Right kidney (tissue), 9 donors: Measurements from ENCODE around the gene STATH.
"Not testable (repeated sequence)": the region's sequence is repeated elsewhere in the genome, so short reads cannot be mapped to it uniquely, and the experiment has no call there.

Source experiments
- DNase-seq: peaks from one replicate; pipeline ENCODE4 v3.0.0-alpha.2; 2016
- long read RNA-seq, 8 donors: transcript quantifications; one replicate each; lab custom pipeline, GENCODE V29; 2026

The STATH gene, protein sequence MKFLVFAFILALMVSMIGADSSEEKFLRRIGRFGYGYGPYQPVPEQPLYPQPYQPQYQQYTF
- long read RNA-seq, donor 1, result 0 reads
- long read RNA-seq, donor 2, result 0 reads
- long read RNA-seq, donor 3, result 0 reads
- long read RNA-seq, donor 4, result 0 reads
- long read RNA-seq, donor 5, result 0 reads
- long read RNA-seq, donor 6, partial matches to known transcripts, result 0 of 1 reads
- long read RNA-seq, donor 6, other reads (novel, unspliced or antisense), result 0 of 1 reads
- long read RNA-seq, donor 7, result 0 reads
- long read RNA-seq, donor 8, result 0 reads

DNA sequence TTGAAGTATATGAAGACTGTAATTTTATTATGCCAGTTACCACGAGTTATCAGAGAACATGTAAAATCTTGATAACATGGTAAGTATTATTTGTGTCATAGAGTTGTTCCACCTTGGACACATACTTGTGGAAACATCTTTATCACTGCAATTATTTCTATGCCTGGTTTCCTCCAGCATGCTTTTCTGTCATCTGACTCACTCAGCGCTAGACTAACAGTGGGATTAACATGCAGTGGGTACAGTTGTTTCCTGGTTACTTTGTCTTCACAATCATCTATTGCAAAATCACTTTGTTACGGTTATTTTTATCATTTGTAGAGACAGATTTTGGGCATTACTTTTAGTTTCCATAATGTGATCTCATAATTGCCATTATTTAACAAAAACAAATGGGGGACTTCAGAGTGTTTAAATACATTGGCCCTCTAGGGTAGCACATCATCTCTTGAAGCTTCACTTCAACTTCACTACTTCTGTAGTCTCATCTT is at the start of gene STATH:
TSS of gene STATH (plus strand) at position 441 of the 491 bp plus-strand sequence. CDS start 2,472 bp downstream, outside the sequence.
- DNase-seq, result no peak

DNA sequence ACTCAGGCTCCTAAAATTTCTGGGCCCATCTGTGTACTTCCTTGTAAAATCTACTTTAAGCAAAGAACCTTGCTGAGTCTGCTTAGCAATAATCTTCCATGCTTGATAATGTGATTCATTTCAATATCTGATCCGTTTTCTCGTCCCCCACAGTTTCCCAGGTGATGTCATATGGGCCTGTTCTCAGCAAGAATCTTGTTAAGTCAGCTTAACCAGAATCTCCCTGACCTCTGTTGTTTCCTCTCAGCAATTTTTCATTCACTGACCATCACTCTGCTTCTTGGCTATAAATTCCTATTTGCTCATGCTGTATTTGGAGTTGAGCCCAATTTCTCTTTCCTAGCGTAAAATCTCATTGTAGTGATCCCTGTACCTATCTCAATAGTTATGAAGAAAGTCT is 44.2 kb upstream of the STATH start:
- no peak for DNase-seq

DNA sequence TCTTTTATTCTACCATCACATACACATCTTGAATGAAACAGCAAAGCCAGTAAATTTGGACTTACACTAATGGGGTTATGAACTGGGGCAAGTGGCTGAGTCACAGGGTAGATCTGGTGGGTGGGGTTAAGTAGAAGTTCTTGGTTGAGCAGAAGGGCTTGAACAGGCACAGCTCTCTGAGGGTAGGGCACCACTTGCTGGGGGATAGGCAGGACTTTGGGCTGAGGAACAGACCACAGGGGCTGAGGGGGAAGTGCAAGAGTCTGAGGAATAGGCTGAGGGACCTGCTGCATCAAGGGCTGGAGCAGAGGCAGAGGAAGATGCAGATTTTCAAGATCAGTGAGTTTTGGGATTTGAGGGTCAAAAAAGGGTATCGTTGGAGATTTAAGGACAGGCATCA is 38.6 kb upstream of the STATH start:
- no peak for DNase-seq

DNA sequence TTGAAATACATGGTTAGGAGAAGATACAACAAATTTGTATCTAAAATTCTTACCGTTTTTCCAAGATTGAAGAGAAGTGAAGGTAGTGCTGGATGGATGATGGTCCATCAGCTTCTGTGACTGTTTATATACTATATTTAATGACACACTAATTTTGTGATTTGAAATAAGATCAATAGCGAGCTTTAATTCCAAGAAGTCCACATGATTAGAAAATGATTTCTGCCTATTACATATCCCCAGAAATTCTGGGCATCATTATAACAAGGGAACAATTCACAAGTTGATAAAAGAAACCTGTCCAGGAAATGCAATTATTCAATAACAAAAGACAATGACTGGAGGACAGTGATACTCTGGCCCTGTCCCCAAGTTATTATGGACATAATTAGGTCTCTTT is 30.1 kb upstream of the STATH start, which contains the start of gene CSN2:
TSS of gene CSN2 (minus strand) at position 101 of the 400 bp plus-strand sequence. CDS start 4,733 bp downstream, outside the sequence.
- DNase-seq, result no peak

DNA sequence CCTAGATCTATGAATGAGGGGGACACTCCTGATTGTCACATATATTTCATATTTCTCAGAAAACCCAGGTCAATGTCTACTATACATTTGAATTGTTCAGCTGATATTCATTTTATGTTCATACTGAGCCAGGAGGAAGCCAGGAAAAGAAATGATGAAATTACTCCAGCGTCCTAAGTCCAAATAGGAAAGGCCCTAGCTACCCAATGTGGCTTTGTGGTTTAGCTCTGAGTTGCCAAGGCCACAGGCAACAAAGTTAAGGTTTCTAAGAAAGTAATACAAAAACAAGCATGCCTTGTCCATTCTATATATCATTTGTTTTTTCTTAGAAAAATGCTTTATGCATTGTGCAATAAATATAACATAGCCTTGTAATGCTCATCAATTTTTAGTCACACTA is 25.7 kb upstream of the STATH start:
- no peak for DNase-seq

DNA sequence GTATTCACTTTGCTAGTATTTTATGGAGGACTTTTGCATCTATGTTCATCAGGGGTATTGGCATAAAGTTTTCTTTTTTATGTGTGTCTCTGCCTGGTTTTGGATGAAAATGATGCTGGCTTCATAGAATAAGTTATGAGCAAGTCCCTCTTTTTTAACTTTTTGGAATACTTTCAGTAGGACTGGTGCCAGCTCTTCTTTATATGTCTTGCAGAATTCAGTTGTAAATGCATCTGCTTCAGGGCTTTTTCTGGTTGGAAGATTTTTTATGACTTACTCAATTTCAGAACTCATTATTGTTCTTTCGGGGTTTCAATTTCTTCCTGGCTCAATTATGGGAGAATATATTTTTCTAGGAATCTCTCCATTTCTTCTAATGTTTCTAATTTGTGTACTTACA is 21.1 kb upstream of the STATH start:
- no peak for DNase-seq

DNA sequence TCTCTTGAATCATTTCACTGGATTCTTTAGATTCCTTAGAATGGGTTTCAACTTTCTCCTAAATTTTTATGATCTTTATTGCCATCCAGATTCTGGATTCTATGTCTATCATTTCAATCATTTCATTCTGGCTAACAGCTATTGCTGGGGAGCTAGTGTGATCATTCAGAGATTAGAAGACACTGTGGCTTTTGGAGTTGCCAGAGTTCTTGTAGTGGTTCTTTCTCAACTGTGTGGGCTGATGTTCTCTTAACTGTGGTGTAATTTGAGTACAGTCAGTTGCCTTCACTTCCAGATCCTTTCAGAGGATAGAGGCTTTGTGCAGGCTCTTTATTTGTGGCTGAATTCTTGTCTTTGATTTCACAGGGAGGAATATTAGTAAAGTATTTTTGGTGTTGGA is 18.2 kb upstream of the STATH start:
- no peak for DNase-seq

DNA sequence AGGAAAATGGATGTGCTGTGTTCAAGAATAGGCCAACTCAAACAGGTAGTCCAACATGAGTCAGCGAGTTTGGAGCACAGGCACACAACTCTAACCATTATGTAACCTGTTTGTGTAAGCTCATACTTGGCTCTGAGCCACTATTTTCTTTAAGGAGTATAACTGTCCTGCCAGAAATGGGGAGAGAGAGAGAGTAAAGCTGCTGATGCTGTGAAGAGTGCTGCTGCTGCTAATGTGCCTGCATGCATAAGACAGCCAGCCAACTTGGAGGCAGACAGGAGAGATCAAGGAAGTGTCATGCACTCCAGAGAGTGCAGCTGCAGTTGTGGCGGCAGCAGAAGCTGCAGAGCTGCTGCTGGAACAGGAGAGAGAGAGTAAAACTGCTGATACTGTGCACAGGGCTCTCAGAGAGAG is 11.7 kb upstream of the STATH start:
- DNase-seq, result peak; percentile 8

DNA sequence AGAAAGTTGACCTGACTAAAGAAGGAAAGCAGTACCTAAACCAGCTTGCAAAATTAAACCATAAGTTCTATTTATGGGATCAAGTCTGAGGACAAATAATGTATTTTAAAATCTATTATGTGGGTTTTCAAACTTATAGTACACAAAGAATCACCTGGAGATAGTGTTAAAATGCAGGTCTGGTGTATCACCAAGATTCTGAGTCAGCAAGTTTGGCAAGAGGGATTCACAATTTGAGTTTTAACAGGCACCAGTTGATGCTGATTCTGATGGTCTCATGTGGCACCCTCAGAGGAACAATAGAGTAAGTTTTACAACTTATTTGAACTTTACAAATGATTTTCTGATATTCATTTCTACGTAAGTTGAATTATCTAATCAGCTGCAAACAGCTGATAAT is 9.1 kb upstream of the STATH start:
- no peak for DNase-seq

DNA sequence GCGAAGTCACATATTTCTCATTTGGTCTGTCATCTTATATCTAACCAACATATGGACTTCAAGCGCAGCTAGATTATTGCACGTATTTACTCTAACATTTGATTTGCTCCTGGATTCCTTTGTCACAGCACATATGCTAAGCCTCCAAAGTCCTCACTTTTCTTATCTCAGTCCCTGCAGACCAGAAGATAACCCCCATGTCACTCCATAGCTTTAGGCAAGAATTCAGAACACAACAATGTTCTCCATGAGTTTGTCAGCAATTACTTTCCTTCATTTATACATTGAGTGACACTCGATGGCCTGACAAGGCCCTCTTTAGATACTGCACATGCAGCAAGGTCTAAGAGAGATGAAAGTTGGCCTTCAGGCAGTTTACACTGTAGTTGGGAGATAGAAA is 4.8 kb upstream of the STATH start:
- no peak for DNase-seq

DNA sequence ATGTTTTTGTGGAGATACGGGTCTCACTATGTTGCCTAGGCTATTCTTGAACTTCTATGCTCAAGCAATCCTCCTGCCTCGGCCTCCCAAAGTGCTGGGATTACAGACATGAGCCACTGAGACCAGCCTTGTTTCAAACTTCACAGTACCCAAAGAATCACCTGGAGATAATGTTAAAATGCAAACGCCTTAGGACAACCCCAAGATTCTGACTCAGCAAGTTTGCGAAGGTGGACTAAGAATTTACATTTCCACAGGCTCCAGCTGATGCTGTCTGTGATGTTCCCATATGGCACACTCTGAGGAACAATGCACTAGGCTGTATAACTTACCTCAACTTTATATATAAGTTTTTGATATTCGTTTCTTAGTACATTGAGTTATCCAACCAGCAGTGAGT is 984 bp upstream of the STATH start:
- no peak for DNase-seq

DNA sequence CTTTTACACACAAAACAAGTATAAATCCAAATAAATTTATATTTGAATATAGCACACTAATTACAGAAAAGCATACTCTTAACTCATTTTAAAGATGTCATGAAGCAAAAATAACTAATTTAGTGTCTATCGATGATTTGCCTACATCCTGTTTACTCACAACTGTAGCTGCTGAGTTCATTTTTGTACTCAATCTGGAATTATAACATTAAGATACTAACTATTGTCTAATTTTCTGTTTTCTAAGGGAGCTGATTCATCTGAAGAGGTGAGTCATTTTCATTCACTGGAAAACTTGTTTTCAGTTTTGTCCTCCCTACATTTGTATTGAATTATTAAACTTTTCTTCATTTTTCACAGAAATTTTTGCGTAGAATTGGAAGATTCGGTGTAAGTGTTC is 3.7 kb downstream of the STATH start:
- DNase-seq, result no peak

DNA sequence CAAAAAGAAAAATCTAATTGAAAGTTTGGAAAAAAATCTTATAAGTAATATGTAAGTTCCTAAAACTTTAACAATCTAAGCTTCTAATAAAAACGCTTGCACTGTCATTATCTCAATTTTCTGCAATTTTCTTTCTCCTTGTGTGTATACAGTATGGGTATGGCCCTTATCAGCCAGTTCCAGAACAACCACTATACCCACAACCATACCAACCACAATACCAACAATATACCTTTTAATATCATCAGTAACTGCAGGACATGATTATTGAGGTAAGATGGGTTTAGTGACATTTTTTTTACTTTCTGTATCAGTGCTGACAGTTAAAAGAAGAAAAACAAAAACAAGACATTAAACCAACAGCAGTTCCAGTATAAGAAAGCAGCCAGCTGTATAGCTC is 4.9 kb downstream of the STATH start:
- no peak for DNase-seq

DNA sequence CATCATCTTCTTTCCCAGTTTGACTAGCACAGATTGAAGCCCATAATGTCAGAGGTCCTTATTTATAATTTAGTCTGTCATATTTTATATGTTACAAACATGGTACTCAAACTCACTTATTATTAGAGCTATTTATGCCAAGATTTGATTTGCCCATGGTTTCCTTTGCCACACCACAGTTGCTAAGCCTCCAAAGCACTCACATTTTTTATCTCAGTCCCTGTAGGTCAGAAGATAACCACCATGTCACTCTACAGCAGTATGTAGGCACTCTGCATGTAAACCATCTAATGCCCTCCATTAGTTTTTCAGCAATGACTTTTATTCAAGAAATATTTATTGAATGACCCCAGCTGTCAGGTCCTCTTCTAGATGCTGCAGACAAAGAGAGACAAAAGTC is 6.7 kb downstream of the STATH start:
- no peak for DNase-seq

DNA sequence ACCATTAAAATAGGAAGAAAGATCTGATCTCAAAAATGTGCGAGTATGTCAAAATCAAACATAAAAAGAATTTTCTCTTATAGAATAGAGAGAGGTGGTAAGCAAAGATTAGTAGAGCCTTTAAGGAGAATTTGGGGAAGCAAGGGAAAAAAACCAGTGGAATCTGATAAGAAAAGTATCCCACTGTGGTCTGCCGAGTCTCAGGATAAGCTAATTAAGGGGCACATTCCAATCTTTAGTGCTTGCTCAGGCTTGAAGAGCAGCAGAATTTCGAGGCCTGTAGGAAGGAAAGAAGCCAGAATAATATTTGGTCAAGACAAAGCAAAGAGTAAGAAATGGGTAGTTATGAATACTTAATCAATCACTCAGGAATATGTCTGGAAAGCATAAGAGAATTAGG is 13.0 kb downstream of the STATH start:
- DNase-seq, result no peak

DNA sequence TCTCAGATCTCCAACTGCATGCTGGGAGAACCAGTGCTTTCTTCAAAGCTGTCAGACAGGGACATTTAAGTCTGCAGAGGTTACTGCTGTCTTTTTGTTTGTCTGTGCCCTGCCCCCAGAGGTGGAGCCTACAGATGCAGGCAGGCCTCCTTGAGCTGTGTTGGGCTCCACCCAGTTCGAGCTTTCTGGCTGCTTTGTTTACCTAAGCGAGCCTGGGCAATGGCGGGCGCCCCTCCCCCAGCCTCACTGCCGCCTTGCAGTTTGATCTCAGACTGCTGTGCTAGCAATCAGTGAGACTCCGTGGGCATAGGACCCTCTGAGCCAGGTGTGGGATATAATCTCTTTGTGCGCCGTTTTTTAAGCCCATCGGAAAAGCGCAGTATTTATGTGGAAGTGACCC is 23.2 kb downstream of the STATH start:
- not testable (repeated sequence) for DNase-seq

DNA sequence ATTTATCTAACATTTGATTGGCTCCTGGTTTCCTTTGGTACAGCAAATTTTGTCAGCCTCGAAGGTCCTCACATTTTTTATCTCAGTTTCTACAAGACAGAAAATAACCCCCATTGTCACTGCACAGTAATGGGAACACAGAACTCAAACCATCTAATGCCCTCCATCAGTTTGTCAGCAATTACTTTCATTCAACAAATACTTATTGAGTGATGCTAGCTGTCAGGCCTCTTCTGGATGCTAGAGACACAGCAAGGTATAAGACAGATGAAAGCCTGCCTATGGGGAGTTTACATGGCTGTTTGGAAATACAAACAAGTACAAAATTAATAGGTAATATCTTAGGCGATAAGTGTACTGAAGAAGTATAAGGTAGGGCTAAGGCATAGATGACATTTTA is 27.5 kb downstream of the STATH start:
- no peak for DNase-seq

DNA sequence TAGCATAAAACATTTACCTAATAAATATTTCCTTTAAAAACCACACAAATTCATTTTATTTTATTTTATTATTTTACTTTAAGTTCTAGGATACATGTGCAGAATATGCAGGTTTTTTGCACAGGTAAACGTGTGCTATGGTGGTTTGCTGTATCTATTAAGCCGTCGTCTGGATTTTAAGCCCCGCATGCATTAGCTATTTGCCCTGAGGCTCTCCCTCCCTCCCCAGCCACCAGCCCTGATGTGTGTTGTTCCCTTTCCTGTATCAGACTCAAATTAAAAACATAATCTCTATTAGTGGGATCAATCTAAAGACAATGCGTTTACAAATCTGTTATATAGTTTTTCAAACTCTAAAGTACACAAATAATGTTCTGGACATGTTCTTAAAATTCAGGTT is 31.2 kb downstream of the STATH start:
- DNase-seq, result no peak

DNA sequence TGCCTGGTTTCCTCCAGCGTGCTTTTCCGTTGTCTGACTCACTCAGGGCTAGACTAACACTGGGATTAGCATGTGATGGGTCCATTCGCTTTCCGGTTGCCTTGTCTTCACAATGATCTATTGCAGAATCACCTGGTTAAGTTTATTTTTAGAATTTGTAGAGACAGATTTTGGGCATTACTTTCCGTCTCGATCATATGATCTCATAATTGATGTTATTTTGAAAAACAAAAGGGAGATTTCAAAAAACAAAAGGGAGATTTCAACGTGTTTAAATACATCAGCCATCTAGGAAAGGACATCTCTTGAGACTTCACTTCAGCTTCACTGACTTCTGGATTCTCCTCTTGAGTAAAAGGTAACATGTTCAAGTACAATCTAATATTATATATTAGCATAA is 32.4 kb downstream of the STATH start, which contains the start of gene HTN3:
TSS of gene HTN3 (plus strand) at position 301 of the 400 bp plus-strand sequence. CDS start 2,282 bp downstream, outside the sequence.
- DNase-seq, result not testable (repeated sequence)

DNA sequence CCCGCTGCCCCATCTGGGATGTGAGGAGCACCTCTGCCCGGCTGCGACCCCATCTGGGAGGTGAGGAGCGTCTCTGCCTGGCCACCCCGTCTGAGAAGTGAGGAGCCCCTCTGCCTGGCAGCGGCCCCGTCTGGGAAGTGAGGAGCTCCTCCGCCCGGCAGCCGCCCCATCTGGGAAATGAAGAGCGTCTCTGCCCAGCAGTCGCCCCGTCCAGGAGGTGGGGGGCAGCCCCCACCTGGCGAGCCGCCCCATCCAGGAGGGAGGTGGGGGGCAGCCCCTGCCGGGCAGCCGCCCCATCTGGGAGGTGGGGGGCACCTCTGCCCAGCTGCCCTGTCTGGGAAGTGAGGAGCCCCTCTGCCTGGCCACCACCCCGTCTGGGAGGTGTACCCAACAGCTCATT is 41.8 kb downstream of the STATH start:
- DNase-seq, result not testable (repeated sequence)

DNA sequence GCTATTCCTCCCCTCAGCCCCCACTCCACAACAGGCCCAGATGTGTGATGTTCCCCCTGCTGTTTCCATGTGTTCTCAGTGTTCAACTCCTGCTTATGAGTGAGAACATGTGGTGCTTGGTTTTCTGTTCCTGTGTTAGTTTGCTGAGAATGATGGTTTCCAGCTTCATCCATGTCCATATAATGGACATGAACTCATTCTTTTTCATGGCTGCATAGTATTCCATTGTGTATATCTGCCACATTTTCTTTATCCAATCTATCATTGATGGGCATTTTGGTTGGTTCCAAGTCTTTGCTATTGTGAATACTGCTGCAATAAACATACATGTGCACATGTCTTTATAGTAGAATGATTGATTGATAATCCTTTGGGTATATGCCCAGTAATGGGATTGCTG is 44.2 kb downstream of the STATH start:
- DNase-seq, result not testable (repeated sequence)

DNA sequence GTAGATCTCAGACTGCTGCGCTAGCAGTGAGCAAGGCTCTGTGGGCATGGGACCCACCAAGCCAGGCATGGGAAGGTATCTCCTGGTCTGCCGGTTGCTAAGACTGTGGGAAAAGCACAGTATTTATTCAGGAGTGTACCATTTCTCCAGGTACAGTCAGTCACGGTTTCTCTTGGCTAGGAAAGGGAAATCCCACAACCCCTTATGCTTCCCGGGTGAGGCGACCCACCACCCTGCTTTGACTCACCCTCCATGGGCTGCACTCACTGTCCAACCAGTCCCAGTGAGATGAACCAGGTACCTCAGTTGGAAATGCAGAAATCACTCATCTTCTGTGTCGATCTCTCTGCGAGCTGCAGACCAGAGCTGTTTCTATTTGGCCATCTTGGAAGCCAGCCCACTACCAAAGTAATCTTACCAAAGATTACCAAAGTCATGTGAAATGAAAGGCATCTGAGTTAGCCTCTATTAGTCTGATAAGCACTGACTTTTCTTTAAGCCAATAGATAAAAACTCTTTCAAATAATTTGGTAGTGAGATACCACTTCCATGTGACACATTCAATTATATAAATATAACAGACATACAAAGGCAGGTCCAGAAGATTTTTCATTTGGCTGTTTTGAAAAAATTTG is 46.0 kb downstream of the STATH start:
- DNase-seq, result no peak

DNA sequence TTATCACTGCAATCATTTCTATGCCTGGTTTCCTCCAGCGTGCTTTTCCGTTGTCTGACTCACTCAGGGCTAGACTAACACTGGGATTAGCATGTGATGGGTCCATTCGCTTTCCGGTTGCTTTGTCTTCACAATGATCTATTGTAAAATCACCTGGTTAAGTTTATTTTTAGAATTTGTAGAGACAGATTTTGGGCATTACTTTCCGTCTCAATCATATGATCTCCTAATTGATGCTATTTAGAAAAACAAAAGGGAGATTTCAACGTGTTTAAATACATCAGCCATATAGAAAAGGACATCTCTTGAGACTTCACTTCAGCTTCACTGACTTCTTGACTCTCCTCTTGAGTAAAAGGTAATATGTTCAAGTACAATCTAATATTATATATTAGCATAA is 54.4 kb downstream of the STATH start, which contains the start of gene HTN1:
TSS of gene HTN1 (plus strand) at position 301 of the 400 bp plus-strand sequence. CDS start 2,639 bp downstream, outside the sequence.
- DNase-seq, result not testable (repeated sequence)
